Cardiac muscle cell (in vitro differentiated cells and primary cell): ENCODE results near the gene SIL1. TPM values are rescaled to one million over a fixed set of nuclear protein-coding genes. Genes with fewer than 3 reads are reported as not detected.

Source experiments
- DNase-seq, 2 donors: peaks; one replicate each; pipeline versions ENCODE4 v3.0.0 to v3.0.0-alpha.2; 2010 to 2017; ENCODE audit warnings: low read depth in 1 of 2, low spot score in 1 of 2
- H3K27ac ChIP-seq: fragments of 200-600 bp; sonication (generic); 2 replicates; pipeline ENCODE4 v1.5.1; 2016
- H3K27me3 ChIP-seq: fragments of 200-600 bp; sonication (generic); 2 replicates; pipeline ENCODE4 v1.6.0; 2016; ENCODE audit warnings: control low read depth
- H3K36me3 ChIP-seq: fragments of 200-600 bp; sonication (generic); 2 replicates; pipeline ENCODE4 v1.5.1; 2016; ENCODE audit warnings: control low read depth
- H3K4me1 ChIP-seq: fragments of 200-600 bp; sonication (generic); 2 replicates; pipeline ENCODE4 v1.8.1; 2017; ENCODE audit warnings: low read depth, mild to moderate bottlenecking, mixed run types
- H3K4me3 ChIP-seq: fragments of 200-600 bp; sonication (generic); 2 replicates; pipeline ENCODE4 v1.5.1; 2016; ENCODE audit warnings: mild to moderate bottlenecking
- H3K9me3 ChIP-seq: fragments of 200-600 bp; sonication (generic); 2 replicates; pipeline ENCODE4 v1.5.1; 2017; ENCODE audit warnings: low read depth, mild to moderate bottlenecking, control low read depth
- CTCF ChIP-seq: IDR thresholded peaks from 2 replicates; pipeline ENCODE4 v1.5.1; 2012; ENCODE audit warnings: low read depth, mild to moderate bottlenecking, low read length
- polyA plus RNA-seq: library from polyadenylated mRNA; unstranded; fragments of >200 nt; fragmentation: Nextera tagmentation; extraction: Ambion mirVana; gene quantifications from 2 replicates; pipeline ENCODE4 v1.2.1, GENCODE V29; 2016
- total RNA-seq: library from RNA; depleted of rRNA; stranded (reverse); fragments of >200 nt; gene quantifications from 2 replicates; pipeline ENCODE4 v1.2.3, GENCODE V29; 2016

The SIL1 gene
- total and polyA plus RNA-seq, 2 experiments from 2014 or later = 40.5 to 49.8 TPM

DNA sequence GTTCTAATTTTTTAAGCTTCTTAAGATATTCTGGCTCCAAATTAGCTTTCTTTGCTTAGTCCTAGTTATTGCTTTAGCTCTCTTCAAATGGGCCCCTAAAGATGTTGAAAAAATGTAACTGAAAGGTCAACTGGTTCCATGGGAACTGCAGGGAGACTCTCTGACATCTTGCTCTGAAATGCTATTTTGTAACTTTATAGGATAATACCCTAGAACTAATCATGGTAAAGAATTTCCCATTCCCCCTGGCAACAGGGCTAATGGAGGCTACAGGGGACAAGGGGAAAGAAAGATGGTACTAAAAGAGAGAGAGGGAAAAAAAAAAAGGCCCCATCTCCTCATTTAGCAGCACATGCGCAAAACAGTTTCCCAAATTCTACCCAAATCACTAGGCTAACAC, 39.4 kb downstream of the SIL1 start:
- Histone ChIP-seq H3K4me1 (peaks cover 37% of the 10 kb centered on the region), H3K4me3 (no peak overlapping the region), H3K36me3 (no peaks in the 10 kb centered on the region), H3K27ac (no peak overlapping the region), H3K9me3 (no peaks in the 10 kb centered on the region), H3K27me3 (no peaks in the 10 kb centered on the region)
- TF ChIP-seq CTCF = no peak
- no peak for DNase-seq

DNA sequence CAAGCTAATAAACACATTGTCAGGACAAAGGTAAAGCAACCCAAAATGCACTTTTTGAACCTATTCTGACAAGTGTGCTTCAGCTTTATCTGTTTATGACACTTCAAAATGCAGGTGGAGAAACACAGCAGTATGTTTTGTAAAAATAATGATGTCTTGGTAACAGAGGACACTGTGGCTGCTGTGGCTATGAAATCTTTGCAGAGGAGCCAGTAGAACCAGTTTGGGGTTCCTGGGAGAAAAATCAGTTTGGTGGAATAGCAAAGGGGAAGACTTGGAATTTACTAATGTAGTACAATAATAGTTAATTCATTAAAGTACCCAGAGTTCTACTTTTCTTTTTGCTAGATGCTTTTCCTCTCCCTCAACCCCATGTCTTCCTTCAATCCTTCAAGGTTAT, 40.6 kb downstream of the SIL1 start:
- Histone ChIP-seq H3K9me3 (no peaks in the 10 kb centered on the region), H3K36me3 (no peaks in the 10 kb centered on the region), H3K4me1 (peaks cover 38% of the 10 kb centered on the region), H3K4me3 (no peak overlapping the region), H3K27me3 (no peaks in the 10 kb centered on the region), H3K27ac (peak overlapping the region; percentile 10)
- TF ChIP-seq CTCF = no peak
- DNase-seq = no peak

DNA sequence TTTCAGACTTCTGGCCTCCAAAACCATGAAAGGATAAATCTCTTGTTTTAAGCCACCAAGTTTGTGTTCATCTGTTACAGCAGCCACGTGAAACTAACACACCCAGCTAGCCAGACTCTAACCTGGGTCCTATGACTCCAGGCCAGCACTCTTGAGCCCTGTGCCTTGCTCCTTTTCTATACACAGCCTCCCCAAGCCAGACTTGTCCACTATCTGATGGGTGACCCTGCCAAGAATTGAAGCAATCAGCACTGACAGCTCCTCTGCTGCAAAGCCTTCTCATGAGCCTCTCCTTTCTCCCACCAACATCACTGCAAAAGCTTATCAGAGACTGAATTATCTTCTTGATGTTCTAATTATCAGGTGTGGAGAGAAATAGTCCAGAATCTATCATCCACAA, 41.4 kb downstream of the SIL1 start:
- peak in 1 of 2 donors; percentile 5 for DNase-seq
- no peak for TF ChIP-seq CTCF

DNA sequence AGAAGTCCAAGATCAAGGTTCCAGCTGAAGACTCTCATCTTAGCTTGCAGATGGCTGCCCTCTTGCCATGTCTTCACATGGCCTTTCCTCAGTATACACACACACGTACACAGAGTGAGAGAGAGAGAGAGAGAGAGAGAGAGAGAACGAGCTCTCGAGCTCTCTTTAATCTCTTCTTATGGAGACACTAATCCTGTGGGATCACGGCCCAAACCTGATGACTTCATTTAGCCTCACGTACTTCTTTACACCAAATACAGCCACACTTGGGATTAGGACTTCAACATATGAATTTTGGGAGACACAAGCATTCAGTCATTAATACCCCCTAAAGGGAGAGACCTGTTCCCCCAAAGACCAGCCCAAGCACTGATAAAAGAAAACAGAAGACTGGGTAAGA, 42.8 kb downstream of the SIL1 start:
- no peaks in the 10 kb centered on the region for H3K9me3 ChIP-seq
- H3K27ac ChIP-seq = no peak overlapping the region
- H3K36me3 ChIP-seq = no peaks in the 10 kb centered on the region
- H3K4me1 ChIP-seq = peaks cover 47% of the 10 kb centered on the region
- H3K27me3 ChIP-seq = no peaks in the 10 kb centered on the region
- TF ChIP-seq CTCF = no peak
- no peak for DNase-seq
- no peak overlapping the region for H3K4me3 ChIP-seq

More for the DNA sequence above, 41.4 kb downstream of the SIL1 start:
- H3K36me3 ChIP-seq = no peaks in the 10 kb centered on the region
- no peaks in the 10 kb centered on the region for H3K9me3 ChIP-seq
- H3K27me3 ChIP-seq = no peaks in the 10 kb centered on the region
- peak overlapping the region; percentile 10 for H3K27ac ChIP-seq
- peaks cover 35% of the 10 kb centered on the region for H3K4me1 ChIP-seq
- H3K4me3 ChIP-seq = no peak overlapping the region

- Histone ChIP-seq H3K27ac (no peak overlapping the region), H3K27me3 (no peaks in the 10 kb centered on the region), H3K4me3 (no peak overlapping the region), H3K9me3 (no peaks in the 10 kb centered on the region), H3K36me3 (no peaks in the 10 kb centered on the region), H3K4me1 (peaks cover 63% of the 10 kb centered on the region)
- no peak for TF ChIP-seq CTCF
- DNase-seq = peak in 1 of 2 donors; percentile 25
Observed at GRCh38 chr5:139151902-139152301, 46.3 kb downstream of the SIL1 start.

DNA sequence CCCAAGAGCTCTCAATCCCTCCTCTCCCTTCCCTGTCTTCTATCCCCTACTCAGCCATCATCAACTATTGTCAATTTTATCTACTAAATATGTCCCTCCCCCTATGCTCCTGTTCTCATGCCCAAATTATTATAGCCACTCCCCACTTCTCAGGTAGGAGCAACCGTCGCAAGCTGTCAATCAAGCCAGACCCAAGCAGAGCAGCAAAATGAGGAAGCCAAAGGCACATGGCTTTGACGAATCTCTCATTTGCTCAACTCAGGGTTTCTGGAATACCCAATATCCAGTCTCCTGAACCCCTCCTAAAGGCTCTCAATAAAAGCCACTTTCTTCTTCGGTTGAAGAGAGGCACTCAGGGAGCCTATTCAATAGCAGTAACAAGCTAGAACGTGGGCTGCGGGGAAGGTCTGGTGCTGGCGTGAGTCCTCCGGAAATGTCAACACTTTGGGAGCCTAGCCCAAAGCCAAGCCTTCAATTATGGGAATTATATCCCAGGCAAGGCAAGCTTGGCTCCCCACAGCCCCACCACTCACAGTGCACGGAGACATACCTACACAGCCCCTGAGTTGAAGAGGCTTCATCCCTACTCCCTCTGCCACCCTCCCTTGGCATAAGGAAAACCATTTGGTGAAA, 47.7 kb downstream of the SIL1 start:
- H3K27me3 ChIP-seq = no peaks in the 10 kb centered on the region
- no peaks in the 10 kb centered on the region for H3K36me3 ChIP-seq
- H3K27ac ChIP-seq = no peak overlapping the region
- DNase-seq = peak in 1 of 2 donors; percentile 56
- no peaks in the 10 kb centered on the region for H3K9me3 ChIP-seq
- TF ChIP-seq CTCF = no peak
- H3K4me1 ChIP-seq = peaks cover 65% of the 10 kb centered on the region
- H3K4me3 ChIP-seq = no peak overlapping the region
